Astrocyte (in vitro differentiated cells and primary cell): ENCODE measurements around the gene CNPY3.

Experiments used
- CTCF ChIP-seq: IDR thresholded peaks from 2 replicates; pipeline ENCODE4 v1.5.1; 2011; ENCODE audit warnings: low read depth, mild to moderate bottlenecking, inconsistent platforms, low read length, moderate library complexity; ENCODE audit not compliant: insufficient read depth
- EZH2 ChIP-seq: IDR thresholded peaks from 2 replicates; pipeline ENCODE4 v1.6.1; 2012; ENCODE audit warnings: mild to moderate bottlenecking, low read length, inconsistent platforms; ENCODE audit not compliant: insufficient read depth

GRCh38 chr6:42978839-42979522, 49.7 kb downstream of the CNPY3 start, which contains the start of gene PEX6:
- TF ChIP-seq EZH2 = no peak
- TF ChIP-seq CTCF = no peak
